ENCODE data around the gene PERM1. TPM values are rescaled to one million over a fixed set of nuclear protein-coding genes. Genes with fewer than 3 reads are reported as not detected.

PERM1 gene
- total and polyA plus RNA-seq, 2 donors (not counting 1 experiment from before 2014, with no cell fraction given), result not detected

- peaks cover 4% of the 10 kb centered on the region for H3K27me3 Mint-ChIP-seq
- Histone ChIP-seq H4K20me1 (ENCODE audit: control insufficient read depth, insufficient read depth, low read length, poor library complexity, severe bottlenecking) (peaks cover 35% of the 10 kb centered on the region), H3K79me2 (ENCODE audit: control insufficient read depth, insufficient read depth, low read length) (no peaks in the 10 kb centered on the region), H3K9me3 (ENCODE audit: control extremely low read depth in 1 of 3, control insufficient read depth in 2 of 3, insufficient read depth in 1 of 3, low read length in 2 of 3) (no peaks in the 10 kb centered on the region), H3K4me2 (replicated peaks; ENCODE audit: low read depth, low read length, poor library complexity, severe bottlenecking) (no peak overlapping the region), H3K4me1 (ENCODE audit: control insufficient read depth in 2 of 2, insufficient read depth in 2 of 2, low read length in 2 of 2) (peaks cover 16 to 19% of the 10 kb centered on the region in 2 donors), H3K36me3 (replicated peaks in 1 of 2; ENCODE audit: control extremely low read depth in 1 of 2, control insufficient read depth in 1 of 2, extremely low read depth in 1 of 2, insufficient read depth in 2 of 2, low read length in 1 of 2) (peaks cover 0 to 54% of the 10 kb centered on the region in 2 experiments), H3K27me3 (replicated peaks in 1 of 4; ENCODE audit: control extremely low read depth in 1 of 4, control insufficient read depth in 3 of 4, insufficient read depth in 4 of 4, low read length in 3 of 4) (peaks cover 0 to 18% (median 7%) of the 10 kb centered on the region in 4 experiments), H3K27ac (ENCODE audit: low read length in 2 of 2) (no peak overlapping the region), H2AFZ (ENCODE audit: insufficient read depth, low read depth, low read length, poor library complexity, severe bottlenecking) (no peak overlapping the region), H3K9ac (ENCODE audit: low read length) (no peak overlapping the region), H3K4me3 (ENCODE audit: control extremely low read depth in 1 of 5, extremely low read depth in 1 of 5, insufficient read depth in 1 of 5, low read depth in 2 of 5, low read length in 4 of 5) (no peak overlapping the region)
- no peak overlapping the region for H3K4me3 Mint-ChIP-seq
- CTCF ChIA-PET, result no interaction called here
- DNase-seq (no peak), ATAC-seq (ENCODE audit: low read depth) (no peak)
- no peaks in the 10 kb centered on the region for H3K9me3 Mint-ChIP-seq (ENCODE audit: insufficient read depth)
- WGBS (ENCODE audit: insufficient coverage), result 96% methylated on average over 23 of the region's 29 CpGs
- TF ChIP-seq EZH2 (IDR thresholded peaks at IDR 0.05; ENCODE audit: borderline replicate concordance, insufficient read depth, low read depth, low read length, poor library complexity, severe bottlenecking) (no peak), CTCF (IDR thresholded peaks at IDR 0.05) (no peak)
- POLR2A ChIA-PET, result no interaction called here
- peaks cover 5% of the 10 kb centered on the region for H3K4me1 Mint-ChIP-seq
- intact Hi-C loops (cut with micrococcal nuclease), result no loop called here
- no peak overlapping the region for H3K27ac Mint-ChIP-seq
Observed at GRCh38 chr1:945688-946556, 36.0 kb downstream of the PERM1 start.
